Duodenal mucosa (tissue), 2 donors: ENCODE measurements around the gene FAM222B.
"Not testable (repeated sequence)": the region's sequence is repeated elsewhere in the genome, so short reads cannot be mapped to it uniquely, and the experiment has no call there.

Experiments
- H3K27ac ChIP-seq: one replicate; pipeline ENCODE4 v1.7.0; 2013; ENCODE audit warnings: low read depth, low read length
- H3K27me3 ChIP-seq, 2 donors: one replicate each; pipeline ENCODE4 v1.7.0; 2013; ENCODE audit warnings: low read length in 2 of 2, control low read depth in 1 of 2; ENCODE audit not compliant: insufficient read depth in 2 of 2, control insufficient read depth in 1 of 2
- H3K36me3 ChIP-seq, 2 donors: one replicate each; pipeline ENCODE4 v1.7.0; 2013; ENCODE audit warnings: low read length in 2 of 2, control low read depth in 1 of 2; ENCODE audit not compliant: insufficient read depth in 2 of 2, control insufficient read depth in 1 of 2
- H3K4me1 ChIP-seq, 2 donors: one replicate each; pipeline ENCODE4 v1.7.0; 2013; ENCODE audit warnings: low read length in 2 of 2, control low read depth in 1 of 2; ENCODE audit not compliant: insufficient read depth in 2 of 2, control insufficient read depth in 1 of 2
- H3K4me3 ChIP-seq, 2 donors: one replicate each; pipeline ENCODE4 v1.7.0; 2013; ENCODE audit warnings: low read length in 2 of 2, low read depth in 1 of 2
- H3K9ac ChIP-seq, 2 donors: one replicate each; pipeline ENCODE4 v1.7.0; 2013; ENCODE audit warnings: low read length in 2 of 2, low read depth in 1 of 2
- H3K9me3 ChIP-seq, 2 donors: one replicate each; pipeline ENCODE4 v1.7.0; 2013; ENCODE audit warnings: low read length in 2 of 2, control low read depth in 1 of 2; ENCODE audit not compliant: control insufficient read depth in 1 of 2

The FAM222B gene

GRCh38 chr17:28846231-28846630 lies 3.6 kb upstream of the FAM222B start:
- H3K27ac ChIP-seq = no peak overlapping the region
- no peaks in the 10 kb centered on the region for H3K27me3 ChIP-seq
- peaks cover 0 to 8% of the 10 kb centered on the region in 2 donors for H3K4me1 ChIP-seq
- H3K36me3 ChIP-seq = no peaks in the 10 kb centered on the region
- H3K4me3 ChIP-seq = no peak overlapping the region
- H3K9me3 ChIP-seq = no peaks in the 10 kb centered on the region
- no peak overlapping the region for H3K9ac ChIP-seq

- peaks cover 5 to 9% of the 10 kb centered on the region in 2 donors for H3K4me1 ChIP-seq
- H3K9me3 ChIP-seq = no peaks in the 10 kb centered on the region
- H3K4me3 ChIP-seq = no peak overlapping the region
- no peaks in the 10 kb centered on the region for H3K27me3 ChIP-seq
- H3K9ac ChIP-seq = no peak overlapping the region
- H3K27ac ChIP-seq = no peak overlapping the region
- no peaks in the 10 kb centered on the region for H3K36me3 ChIP-seq
Measured at GRCh38 chr17:28843816-28844148, 1.2 kb upstream of the FAM222B start.

GRCh38 chr17:28841901-28842281 lies 699 bp downstream of the FAM222B start:
- Histone ChIP-seq H3K27me3 (no peaks in the 10 kb centered on the region), H3K9me3 (no peaks in the 10 kb centered on the region), H3K9ac (peak overlapping the region; percentile 91 to 92), H3K4me3 (peak overlapping the region; percentile 91 to 100), H3K27ac (peak overlapping the region; percentile 77), H3K36me3 (no peaks in the 10 kb centered on the region), H3K4me1 (peaks cover 5 to 9% of the 10 kb centered on the region in 2 donors)

GRCh38 chr17:28839221-28839620 lies 3.4 kb downstream of the FAM222B start:
- Histone ChIP-seq H3K27me3 (no peaks in the 10 kb centered on the region), H3K4me1 (peaks cover 5 to 9% of the 10 kb centered on the region in 2 donors), H3K27ac (no peak overlapping the region), H3K4me3 (no peak overlapping the region), H3K9ac (no peak overlapping the region), H3K9me3 (no peaks in the 10 kb centered on the region), H3K36me3 (peaks cover 0 to 2% of the 10 kb centered on the region in 2 donors)

- not testable (repeated sequence) for H3K9me3 ChIP-seq, H3K4me3 ChIP-seq, H3K36me3 ChIP-seq, H3K27me3 ChIP-seq, H3K9ac ChIP-seq, H3K4me1 ChIP-seq, H3K27ac ChIP-seq
Measured at GRCh38 chr17:28836541-28836940, 6.0 kb downstream of the FAM222B start.

GRCh38 chr17:28834420-28834819 lies 8.2 kb downstream of the FAM222B start:
- Histone ChIP-seq H3K9ac (no peak overlapping the region), H3K9me3 (no peaks in the 10 kb centered on the region), H3K27ac (no peak overlapping the region), H3K4me1 (no peaks in the 10 kb centered on the region), H3K27me3 (no peaks in the 10 kb centered on the region), H3K4me3 (no peak overlapping the region), H3K36me3 (peaks cover 0 to 13% of the 10 kb centered on the region in 2 donors)

GRCh38 chr17:28828294-28829040 lies 14.1 kb downstream of the FAM222B start:
- H3K27me3 ChIP-seq = no peaks in the 10 kb centered on the region
- H3K9ac ChIP-seq = no peak overlapping the region
- no peaks in the 10 kb centered on the region for H3K4me1 ChIP-seq
- H3K27ac ChIP-seq = no peak overlapping the region
- H3K4me3 ChIP-seq = no peak overlapping the region
- peaks cover 0 to 9% of the 10 kb centered on the region in 2 donors for H3K36me3 ChIP-seq
- H3K9me3 ChIP-seq = no peaks in the 10 kb centered on the region

- no peak overlapping the region for H3K9ac ChIP-seq
- H3K4me1 ChIP-seq = no peaks in the 10 kb centered on the region
- no peak overlapping the region for H3K4me3 ChIP-seq
- peaks cover 0 to 9% of the 10 kb centered on the region in 2 donors for H3K36me3 ChIP-seq
- H3K9me3 ChIP-seq = no peaks in the 10 kb centered on the region
- no peaks in the 10 kb centered on the region for H3K27me3 ChIP-seq
- no peak overlapping the region for H3K27ac ChIP-seq
Measured at GRCh38 chr17:28827672-28828071, 14.9 kb downstream of the FAM222B start.

GRCh38 chr17:28819582-28819981 lies 23.0 kb downstream of the FAM222B start:
- no peak overlapping the region for H3K27ac ChIP-seq

GRCh38 chr17:28818819-28819221 lies 23.8 kb downstream of the FAM222B start:
- Histone ChIP-seq H3K9ac (no peak overlapping the region), H3K27me3 (no peaks in the 10 kb centered on the region), H3K36me3 (no peaks in the 10 kb centered on the region), H3K4me1 (no peaks in the 10 kb centered on the region), H3K4me3 (no peak overlapping the region), H3K27ac (no peak overlapping the region), H3K9me3 (no peaks in the 10 kb centered on the region)

More at GRCh38 chr17:28819582-28819981, 23.0 kb downstream of the FAM222B start:
- Histone ChIP-seq H3K9me3 (no peaks in the 10 kb centered on the region), H3K27me3 (no peaks in the 10 kb centered on the region), H3K4me1 (no peaks in the 10 kb centered on the region), H3K4me3 (no peak overlapping the region), H3K9ac (no peak overlapping the region), H3K36me3 (no peaks in the 10 kb centered on the region)
